Measurements from ENCODE around the gene ATM. TPM values are rescaled to one million over a fixed set of nuclear protein-coding genes. Genes with fewer than 3 reads are reported as not detected.

ATM gene
- total RNA-seq, 4 donors from 2014 or later = 28.3 to 73.1 (median 34.1) TPM

DNA sequence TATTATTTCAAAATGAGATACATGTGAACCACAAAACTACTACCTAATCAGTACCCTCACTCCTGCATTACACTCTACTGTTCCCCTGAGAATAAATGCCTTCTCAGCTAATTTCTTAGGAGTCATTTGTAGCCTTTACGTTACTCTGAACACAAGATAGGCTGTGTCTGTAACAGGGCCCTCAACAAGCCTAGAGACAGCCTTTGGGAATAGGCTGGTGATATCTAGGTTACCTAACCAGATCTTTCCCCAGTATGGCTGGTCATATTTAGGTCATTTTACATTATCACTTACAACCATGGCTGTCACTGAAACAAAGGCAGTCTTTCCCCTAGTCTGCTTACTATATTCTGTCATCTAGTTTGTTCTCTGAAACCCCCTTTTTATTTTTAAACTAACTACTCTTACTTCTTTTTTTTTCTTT is 14.2 kb downstream of the ATM start:
- no peak for DNase-seq (ENCODE audit: extremely low spot score)
- Histone ChIP-seq H3K27me3 (no peaks in the 10 kb centered on the region), H3K9me3 (no peaks in the 10 kb centered on the region), H3K4me3 (no peak overlapping the region), H3K4me1 (no peaks in the 10 kb centered on the region), H3K27ac (replicated peaks in 1 of 4) (no peak overlapping the region), H3K36me3 (peaks cover 7 to 73% (median 28%) of the 10 kb centered on the region in 4 donors)
- 82% methylated on average over 1 of the region's 1 CpG for WGBS
- intact Hi-C loops (cut with DNase I) = no loop called here
- TF ChIP-seq POLR2AphosphoS5 (IDR thresholded peaks at IDR 0.05) (no peak), POLR2A (IDR thresholded peaks at IDR 0.05; ENCODE audit: low read depth) (no peak), EP300 (IDR thresholded peaks at IDR 0.05) (no peak)
- TF ChIP-seq, protein P1, sequence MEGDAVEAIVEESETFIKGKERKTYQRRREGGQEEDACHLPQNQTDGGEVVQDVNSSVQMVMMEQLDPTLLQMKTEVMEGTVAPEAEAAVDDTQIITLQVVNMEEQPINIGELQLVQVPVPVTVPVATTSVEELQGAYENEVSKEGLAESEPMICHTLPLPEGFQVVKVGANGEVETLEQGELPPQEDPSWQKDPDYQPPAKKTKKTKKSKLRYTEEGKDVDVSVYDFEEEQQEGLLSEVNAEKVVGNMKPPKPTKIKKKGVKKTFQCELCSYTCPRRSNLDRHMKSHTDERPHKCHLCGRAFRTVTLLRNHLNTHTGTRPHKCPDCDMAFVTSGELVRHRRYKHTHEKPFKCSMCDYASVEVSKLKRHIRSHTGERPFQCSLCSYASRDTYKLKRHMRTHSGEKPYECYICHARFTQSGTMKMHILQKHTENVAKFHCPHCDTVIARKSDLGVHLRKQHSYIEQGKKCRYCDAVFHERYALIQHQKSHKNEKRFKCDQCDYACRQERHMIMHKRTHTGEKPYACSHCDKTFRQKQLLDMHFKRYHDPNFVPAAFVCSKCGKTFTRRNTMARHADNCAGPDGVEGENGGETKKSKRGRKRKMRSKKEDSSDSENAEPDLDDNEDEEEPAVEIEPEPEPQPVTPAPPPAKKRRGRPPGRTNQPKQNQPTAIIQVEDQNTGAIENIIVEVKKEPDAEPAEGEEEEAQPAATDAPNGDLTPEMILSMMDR (IDR thresholded peaks at IDR 0.05) = no peak

DNA sequence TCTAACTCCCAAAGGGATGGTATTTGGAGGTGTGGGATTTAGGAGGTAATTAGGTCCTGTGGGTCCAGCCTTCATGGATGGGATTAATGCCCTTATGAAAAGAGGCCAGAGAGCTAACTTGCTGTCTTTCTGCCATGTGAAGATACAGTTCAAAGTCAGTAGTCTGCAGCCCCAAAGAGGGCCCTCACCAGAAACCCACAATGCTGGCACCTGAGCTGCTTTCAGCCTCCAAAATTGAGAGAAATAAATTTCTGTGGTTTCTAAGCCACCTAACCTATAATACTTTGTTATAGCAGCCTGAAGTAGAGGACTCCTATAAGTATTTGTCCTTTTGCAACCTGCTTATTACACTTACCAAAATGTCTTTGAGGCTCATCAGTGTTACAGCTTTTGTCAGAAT is 16.2 kb downstream of the ATM start:
- H3K9me3 ChIP-seq = no peaks in the 10 kb centered on the region
- no peak for TF ChIP-seq EP300 (IDR thresholded peaks at IDR 0.05)
- no peak for TF ChIP-seq POLR2A (IDR thresholded peaks at IDR 0.05; ENCODE audit: low read depth)
- TF ChIP-seq, protein P1 (IDR thresholded peaks at IDR 0.05) = no peak
- TF ChIP-seq POLR2AphosphoS5 (IDR thresholded peaks at IDR 0.05) = no peak
- DNase-seq (ENCODE audit: extremely low spot score) = no peak
- H3K27me3 ChIP-seq = no peaks in the 10 kb centered on the region
- no peak overlapping the region for H3K27ac ChIP-seq (replicated peaks in 1 of 4)
- intact Hi-C loops (cut with DNase I) = no loop called here
- peaks cover 13 to 76% (median 16%) of the 10 kb centered on the region in 4 donors for H3K36me3 ChIP-seq
- no peaks in the 10 kb centered on the region for H3K4me1 ChIP-seq
- no peak overlapping the region for H3K4me3 ChIP-seq

DNA sequence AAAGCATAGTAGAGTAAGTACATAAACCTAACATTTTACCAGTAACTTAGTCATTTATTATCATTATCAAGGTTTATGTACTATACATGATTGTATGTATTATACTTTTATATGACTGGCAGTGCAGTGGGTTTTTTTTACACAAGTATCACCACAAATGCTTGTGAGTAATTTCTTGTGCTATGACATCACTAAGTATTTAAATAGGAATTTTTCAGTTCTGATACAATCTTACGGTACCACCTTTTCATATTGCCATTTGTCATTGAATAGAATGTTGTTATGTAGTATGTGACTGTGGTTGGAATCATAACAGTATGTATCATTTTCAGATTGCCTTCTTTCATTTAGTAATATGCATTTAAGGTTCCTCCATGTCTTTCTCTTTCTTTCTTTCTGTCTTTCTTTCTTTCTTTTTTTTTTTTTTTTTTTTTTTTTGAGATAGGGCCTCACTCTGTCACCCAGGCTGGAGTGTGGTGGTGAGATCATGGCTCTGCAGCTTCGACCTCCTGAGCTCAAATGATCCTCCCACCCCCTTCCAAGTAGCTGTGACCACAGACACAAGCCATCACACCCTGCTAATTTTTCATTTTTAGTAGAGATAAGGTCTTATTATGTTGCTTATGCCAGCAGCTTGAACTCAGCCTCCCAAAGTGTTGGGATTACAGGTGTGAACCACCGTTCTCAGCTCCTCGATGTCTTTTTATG is 18.6 kb downstream of the ATM start:
- H3K27me3 ChIP-seq = no peaks in the 10 kb centered on the region
- H3K27ac ChIP-seq (replicated peaks in 1 of 4) = no peak overlapping the region
- no peaks in the 10 kb centered on the region for H3K4me1 ChIP-seq
- TF ChIP-seq POLR2AphosphoS5 (IDR thresholded peaks at IDR 0.05) (no peak), EP300 (IDR thresholded peaks at IDR 0.05) (no peak), POLR2A (IDR thresholded peaks at IDR 0.05; ENCODE audit: low read depth) (no peak)
- intact Hi-C loops (cut with DNase I) = no loop called here
- 84% methylated on average over 4 of the region's 4 CpGs for WGBS
- H3K4me3 ChIP-seq = no peak overlapping the region
- no peak for DNase-seq (ENCODE audit: extremely low spot score)
- no peaks in the 10 kb centered on the region for H3K9me3 ChIP-seq
- H3K36me3 ChIP-seq = peaks cover 6 to 75% (median 16%) of the 10 kb centered on the region in 4 donors

DNA sequence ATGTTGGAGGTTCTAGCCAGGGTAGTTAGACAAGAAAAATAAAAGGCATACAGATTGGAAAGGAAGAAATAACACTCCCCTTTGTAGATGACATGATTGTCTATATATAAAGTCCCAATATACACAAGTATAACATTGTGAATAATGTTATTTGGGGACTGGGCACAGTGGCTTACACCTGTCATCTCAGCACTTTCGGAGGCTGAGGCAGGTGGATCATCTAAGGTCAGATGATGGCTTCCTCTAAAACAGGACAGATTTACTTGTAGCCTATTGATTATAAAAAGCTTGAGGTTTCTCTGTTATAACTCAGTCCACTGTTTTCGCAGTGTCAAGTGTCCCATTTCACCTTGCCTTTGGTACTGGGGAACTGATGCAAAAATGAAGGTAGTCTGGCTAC is 19.6 kb downstream of the ATM start:
- WGBS = 98% methylated on average over 2 of the region's 2 CpGs
- H3K27ac ChIP-seq (replicated peaks in 1 of 4) = no peak overlapping the region
- H3K36me3 ChIP-seq = peaks cover 6 to 75% (median 16%) of the 10 kb centered on the region in 4 donors
- H3K4me3 ChIP-seq = no peak overlapping the region
- no peak for DNase-seq (ENCODE audit: extremely low spot score)
- intact Hi-C loops (cut with DNase I) = no loop called here
- no peaks in the 10 kb centered on the region for H3K4me1 ChIP-seq
- H3K27me3 ChIP-seq = no peaks in the 10 kb centered on the region
- TF ChIP-seq EP300 (IDR thresholded peaks at IDR 0.05) (no peak), POLR2A (IDR thresholded peaks at IDR 0.05; ENCODE audit: low read depth) (no peak), POLR2AphosphoS5 (IDR thresholded peaks at IDR 0.05) (no peak)
- TF ChIP-seq, protein P1 (IDR thresholded peaks at IDR 0.05) = no peak
- H3K9me3 ChIP-seq = no peaks in the 10 kb centered on the region

DNA sequence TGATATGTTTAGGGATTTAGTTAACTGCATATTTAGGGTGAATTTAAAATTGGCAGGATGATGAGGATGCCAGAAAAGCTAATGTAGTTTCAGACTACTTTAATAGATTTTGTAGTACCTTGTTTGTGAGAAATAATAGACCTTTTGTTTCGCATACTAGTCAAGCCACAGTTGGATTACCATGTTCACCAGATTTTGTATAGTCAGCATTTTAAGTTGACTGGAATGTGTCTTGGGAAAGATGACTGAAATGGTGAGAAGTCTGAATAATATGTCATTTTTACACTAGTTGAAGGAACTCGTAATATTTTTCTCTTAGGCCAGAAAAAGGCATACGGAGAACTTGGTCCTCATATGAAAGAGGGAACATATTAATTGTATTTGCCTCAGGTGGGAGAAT is 23.4 kb downstream of the ATM start:
- H3K9me3 ChIP-seq = no peaks in the 10 kb centered on the region
- H3K4me1 ChIP-seq = no peaks in the 10 kb centered on the region
- H3K4me3 ChIP-seq = no peak overlapping the region
- H3K27me3 ChIP-seq = no peaks in the 10 kb centered on the region
- TF ChIP-seq POLR2AphosphoS5 (IDR thresholded peaks at IDR 0.05) (no peak), EP300 (IDR thresholded peaks at IDR 0.05) (no peak), POLR2A (IDR thresholded peaks at IDR 0.05; ENCODE audit: low read depth) (no peak)
- TF ChIP-seq, protein P1 (IDR thresholded peaks at IDR 0.05) = no peak
- no peak for DNase-seq (ENCODE audit: extremely low spot score)
- H3K36me3 ChIP-seq = peaks cover 23 to 75% (median 41%) of the 10 kb centered on the region in 4 donors
- intact Hi-C loops (cut with DNase I) = no loop called here
- no peak overlapping the region for H3K27ac ChIP-seq (replicated peaks in 1 of 4)
- 68% methylated on average over 3 of the region's 3 CpGs for WGBS
